ENCODE results near the gene CPNE1.

Gene CPNE1

GRCh38 chr20:35598476-35598875 lies 66.2 kb downstream of the CPNE1 start:
- DNase-seq, result no peak

DNA sequence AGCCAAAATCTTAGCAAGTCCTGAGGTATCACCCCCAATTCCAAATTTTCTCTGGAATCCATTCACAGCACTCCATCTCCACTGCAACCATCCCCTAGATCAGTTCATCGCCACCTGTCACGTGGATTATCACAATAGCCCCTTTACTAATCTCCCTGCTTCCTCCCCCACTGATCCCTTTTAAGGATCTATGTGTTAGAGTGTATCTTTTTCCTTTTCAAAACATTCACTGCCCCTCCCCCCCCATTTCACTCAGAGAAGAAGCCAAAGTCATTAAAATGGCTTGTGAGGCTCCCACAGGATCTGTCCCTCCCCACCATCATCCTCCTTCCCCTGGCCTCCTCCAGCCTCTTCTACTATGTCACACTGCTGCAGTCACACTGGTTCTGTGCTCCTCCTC lies 67.5 kb downstream of the CPNE1 start:
- DNase-seq, result no peak

DNA sequence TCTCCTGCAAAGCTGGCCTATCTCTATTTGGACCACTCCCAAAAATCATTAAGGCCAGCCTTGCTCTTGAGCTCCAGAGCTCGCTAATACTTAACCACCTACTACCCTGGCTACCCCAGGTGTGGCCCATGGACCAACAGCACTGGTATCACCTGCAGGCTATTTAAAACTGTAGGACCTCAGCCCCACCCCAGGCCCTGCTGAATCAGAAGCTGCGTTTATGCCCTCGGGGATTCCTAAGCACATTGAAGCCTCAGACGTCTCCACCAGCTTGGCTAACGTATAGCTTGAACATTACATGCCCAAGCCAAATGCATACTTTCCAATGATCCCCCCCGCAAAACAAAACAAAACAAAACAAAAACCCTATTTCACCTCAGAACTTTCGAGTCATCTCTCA lies 68.8 kb downstream of the CPNE1 start:
- no peak for DNase-seq

GRCh38 chr20:35595456-35595855 lies 69.2 kb downstream of the CPNE1 start:
- no peak for DNase-seq

DNA sequence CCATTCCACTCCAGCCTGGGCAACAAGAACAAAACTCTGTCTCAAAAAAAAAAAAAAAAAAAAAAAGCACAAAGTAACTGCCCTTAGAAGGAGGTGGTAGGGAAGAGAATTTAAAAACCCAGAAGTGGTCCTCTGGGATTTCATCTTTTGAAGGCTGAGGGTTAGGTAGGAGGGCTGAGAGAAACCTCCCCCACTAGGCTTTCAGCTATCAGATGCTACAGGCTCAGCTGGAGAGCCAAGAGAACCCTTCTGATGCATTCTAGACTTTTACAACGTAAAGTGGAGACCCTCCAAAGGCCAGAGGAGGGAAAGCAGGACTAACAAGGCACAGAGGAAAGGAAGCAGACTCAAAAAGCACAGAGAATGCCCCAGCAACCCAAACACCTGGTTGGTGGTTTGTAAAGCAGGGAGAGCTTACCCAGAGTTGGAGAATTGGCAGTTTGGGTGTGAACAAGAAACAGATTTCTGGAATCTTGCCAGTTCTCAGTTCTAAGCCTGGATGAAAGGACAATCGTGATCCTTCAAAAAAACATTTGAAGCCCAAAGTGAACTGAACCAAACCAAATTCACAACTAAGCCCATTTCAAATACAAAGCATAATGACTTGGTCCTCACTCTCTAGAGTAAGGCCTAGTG lies 72.2 kb downstream of the CPNE1 start:
- DNase-seq, result no peak

DNA sequence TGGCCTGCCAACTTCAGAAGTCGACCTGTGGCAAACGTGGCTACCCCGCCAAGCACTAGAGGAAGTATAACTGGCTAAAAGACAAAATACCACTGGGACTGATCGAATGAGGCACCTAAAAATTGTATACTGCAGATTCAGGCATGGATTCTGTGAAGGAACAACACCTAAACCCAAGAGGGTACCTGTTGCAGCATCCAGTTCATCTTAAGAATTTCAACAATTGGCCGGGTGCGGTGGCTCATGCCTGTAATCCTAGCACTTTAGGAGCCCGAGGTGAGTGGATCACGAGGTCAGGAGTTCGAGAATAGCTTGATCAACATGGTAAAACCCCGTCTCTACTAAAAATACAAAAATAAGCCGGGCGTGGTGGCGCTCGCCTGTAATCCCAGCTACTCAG lies 76.3 kb downstream of the CPNE1 start:
- DNase-seq, result no peak

- no peak for DNase-seq
Measured at GRCh38 chr20:35587436-35587835, 77.3 kb downstream of the CPNE1 start.

GRCh38 chr20:35586751-35587425 lies 77.8 kb downstream of the CPNE1 start:
- DNase-seq, result no peak

DNA sequence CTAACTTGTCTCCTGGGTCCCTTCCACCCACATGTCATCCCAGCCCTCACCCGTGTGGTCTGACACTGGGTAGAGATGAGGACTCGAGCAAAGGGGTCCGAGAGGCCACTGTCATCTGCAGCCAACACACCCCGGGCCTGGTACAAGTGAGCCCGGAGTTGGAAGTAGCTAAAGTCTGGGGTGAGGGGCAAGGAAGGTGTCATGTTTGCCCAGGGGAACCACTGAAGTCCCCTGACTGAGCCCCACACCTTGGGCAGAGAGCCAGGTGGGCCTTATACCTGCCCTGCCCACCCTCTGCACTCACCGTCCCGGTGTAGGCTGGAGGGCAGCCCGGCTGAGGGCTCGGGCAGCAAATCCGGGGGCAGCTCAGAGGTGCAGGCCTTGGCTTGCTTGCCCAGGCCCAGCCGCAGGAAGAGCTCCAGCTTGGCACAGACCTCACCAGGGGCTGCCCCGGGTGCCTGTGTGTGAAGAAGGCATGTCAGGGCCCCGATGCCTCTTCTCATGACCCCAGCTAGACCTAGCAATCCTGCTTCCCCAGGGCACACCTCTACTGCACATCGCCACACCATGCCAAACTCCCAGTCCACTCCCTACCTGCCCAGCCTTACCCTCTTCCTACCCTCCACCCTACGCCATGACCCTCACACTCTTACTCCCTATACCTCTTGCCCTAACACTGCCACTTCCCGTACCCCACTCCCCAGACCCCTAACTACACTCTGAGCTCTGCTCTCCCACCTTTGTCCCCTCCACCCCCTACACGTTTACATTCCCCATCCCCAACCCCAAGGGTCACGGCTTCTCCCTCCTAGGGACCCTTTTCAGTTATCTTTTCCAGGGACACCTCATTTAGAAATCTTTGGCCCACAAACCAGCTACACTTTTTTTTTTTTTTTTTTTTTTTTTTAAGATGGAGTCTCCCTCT lies 80.8 kb downstream of the CPNE1 start:
- no peak for DNase-seq

- DNase-seq, result no peak
Measured at GRCh38 chr20:35582741-35583404, 81.8 kb downstream of the CPNE1 start.

DNA sequence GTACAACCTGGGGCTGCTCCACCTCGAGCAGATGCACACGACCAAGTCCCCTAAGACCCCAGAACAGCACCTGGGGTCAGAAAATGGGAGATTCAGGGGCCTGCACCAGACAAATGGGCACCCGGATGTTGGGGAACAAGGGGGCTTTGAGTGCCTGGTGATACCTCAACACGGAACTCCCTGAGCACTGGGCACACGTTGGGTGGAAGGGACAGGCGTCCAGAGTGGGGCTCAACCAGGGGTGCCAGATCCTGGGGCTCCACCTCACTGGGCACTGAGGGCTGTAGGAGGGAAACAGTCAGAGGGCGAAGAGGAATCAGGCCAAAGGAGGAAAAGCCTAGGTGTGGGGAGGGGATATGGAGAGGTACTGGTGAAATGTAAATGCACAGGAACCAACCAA lies 82.6 kb downstream of the CPNE1 start:
- DNase-seq, result no peak

GRCh38 chr20:35579196-35579595 lies 85.5 kb downstream of the CPNE1 start:
- DNase-seq, result no peak

DNA sequence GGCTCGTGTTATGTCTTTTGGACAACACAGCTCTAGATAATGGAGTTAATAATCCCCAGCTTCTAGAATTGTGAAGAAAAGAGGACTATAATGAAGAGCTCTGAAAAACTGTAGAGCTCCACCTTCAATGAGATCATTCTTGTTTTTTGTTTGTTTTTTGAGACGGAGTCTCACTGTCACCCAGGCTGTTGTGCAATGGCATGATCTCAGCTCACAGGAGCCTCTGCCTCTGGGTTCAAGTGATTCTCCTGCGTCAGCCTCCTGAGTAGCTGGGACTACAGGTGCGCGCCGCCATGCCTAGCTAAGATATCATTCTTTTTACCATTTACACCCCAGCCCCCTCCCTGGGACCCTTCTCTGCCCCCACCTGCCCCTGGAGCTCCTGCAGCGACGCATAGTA lies 86.2 kb downstream of the CPNE1 start:
- no peak for DNase-seq

GRCh38 chr20:35576816-35577215 lies 87.9 kb downstream of the CPNE1 start:
- no peak for DNase-seq

Data from activated CD8-positive, alpha-beta memory T cell treated with anti-CD3 and anti-CD28 coated beads, Interleukin-2, amount 50 U/mL, for 4 hours (primary cell).